NCI-H748 (cell line): ENCODE data around the gene GGTLC1.
"Not testable (repeated sequence)": the region's sequence is repeated elsewhere in the genome, so short reads cannot be mapped to it uniquely, and the experiment has no call there.

Experiments used
- DNase-seq: peaks from one replicate; lab custom pipeline; 2025; ENCODE audit not compliant: unreplicated experiment; lab: John Stamatoyannopoulos, UW

The GGTLC1 gene

DNA sequence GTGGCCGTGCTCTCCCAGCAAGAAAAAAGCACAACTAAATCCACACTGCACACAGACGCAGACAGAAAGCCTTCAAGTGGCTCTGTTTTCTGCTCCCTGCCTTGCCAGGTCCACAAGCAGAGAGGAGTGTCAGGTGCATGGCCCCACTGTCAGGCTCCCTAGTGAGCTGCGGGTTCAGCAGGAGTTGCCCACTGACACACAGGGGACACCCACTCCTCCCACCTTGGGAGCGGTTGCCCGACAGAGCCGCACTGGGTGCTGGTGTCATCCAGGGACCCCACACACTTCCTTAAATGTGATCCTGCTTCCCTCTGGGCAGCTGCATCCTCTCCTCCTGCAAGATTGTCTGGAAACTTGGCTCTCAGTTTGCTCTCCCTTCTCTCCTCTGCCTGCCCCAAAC is 6.7 kb upstream of the GGTLC1 start:
- not testable (repeated sequence) for DNase-seq

DNA sequence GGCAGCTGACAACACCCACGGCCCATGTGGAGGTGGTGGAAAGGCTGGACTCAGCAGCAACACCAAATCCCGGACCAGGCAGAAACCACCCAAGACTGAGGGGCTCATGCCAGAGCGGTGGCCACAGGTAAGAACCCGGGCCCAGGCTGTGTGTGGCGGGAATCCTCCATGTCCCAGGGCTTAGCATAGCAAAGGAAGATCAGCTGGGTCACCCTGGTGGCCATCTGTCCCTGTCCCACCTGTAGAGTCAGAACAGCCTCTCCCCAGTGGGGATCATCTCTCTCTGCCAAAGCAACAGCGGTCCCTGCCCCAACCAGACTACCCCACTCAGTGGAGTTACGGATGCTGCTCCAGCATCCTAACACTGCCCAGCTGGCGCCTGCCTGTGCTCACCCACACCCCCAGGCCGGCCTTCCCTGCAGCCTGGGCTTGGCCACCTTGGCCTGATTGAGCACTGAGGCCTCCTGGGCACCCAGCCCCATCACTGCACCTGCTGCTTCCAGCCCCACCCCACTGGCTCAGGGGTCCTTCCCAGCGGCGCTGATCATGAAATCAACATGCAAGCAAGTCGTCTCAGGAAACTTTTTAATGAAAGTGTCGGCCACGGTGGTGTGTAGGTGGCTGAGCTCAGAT is 5.5 kb upstream of the GGTLC1 start:
- DNase-seq, result not testable (repeated sequence)

DNA sequence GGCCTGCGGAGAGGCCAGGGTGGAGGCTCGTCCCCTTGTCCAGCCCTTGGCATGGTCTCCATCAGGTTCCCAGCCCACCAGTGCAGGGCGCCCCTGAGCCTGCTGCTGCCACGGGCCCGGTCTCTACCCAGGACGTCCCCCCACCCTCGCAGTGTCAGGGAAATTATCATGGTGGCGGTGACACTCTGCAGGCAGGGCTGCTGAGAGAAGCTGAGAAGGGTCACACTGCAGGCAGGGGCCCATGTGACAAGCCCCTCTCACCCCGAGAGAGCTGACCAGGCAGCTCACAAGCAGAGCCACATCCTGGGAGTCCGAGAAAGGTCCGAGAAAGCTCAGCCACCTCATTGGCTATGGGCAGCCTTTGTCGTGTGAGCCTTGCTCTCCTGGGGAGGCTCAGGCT is 4.9 kb upstream of the GGTLC1 start:
- not testable (repeated sequence) for DNase-seq

DNA sequence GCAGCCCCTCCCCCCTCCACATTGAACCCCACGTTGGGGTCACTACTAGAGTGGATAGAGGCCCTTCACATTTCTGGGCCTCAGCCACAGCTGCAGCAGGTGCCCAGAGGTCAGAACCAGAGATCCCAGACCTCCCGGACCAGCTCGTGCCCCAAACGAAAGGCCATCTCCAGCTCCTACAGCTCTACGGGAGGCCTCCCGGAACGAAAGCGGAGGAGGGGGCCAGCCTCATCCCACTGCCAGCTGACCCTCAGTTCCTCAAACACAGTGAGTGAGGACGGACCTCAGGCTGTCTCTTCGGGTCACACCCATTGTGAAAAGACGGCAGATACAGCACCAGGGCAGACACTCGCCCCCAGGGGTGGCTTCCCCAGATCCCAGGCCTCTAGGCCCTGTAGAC is 1.7 kb upstream of the GGTLC1 start:
- not testable (repeated sequence) for DNase-seq

DNA sequence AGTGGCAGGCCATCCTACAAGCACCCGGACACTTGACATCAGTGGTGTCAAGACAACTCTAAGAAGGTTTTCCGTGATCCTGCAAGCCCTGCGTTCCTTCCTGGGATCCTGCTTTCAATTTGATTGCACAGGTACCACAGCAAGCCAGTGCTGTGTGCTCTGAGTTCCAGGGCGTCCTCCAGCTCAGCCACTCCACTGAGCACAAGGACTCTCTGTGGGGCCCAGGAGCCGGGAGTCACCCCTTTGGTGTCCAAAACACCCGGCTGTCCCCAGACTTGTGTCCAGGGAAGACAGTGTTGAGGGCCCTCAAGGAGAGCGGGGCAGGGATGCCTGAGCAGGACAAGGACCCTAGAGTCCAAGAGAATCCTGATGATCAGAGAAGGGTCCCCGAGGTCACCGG is 387 bp upstream of the GGTLC1 start:
- not testable (repeated sequence) for DNase-seq

DNA sequence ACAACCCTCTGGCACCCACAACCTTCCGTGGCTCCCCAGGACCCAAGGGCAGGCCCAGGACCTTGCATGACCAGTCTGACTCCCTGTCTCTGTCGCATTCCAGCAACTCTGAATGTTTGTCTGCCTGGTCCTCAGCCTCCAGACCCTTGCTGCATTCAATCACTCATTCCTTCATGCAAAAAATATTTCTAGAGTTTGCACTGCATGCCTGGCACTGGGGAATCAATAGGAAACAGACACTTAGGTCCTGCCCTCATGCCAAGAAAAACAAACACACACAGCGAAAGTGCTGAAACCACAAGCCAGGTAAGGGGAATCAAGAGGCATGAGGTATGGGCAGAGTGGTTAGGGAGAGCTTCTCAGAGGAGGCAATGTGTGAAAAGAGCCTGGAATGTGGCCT is 1.9 kb downstream of the GGTLC1 start:
- not testable (repeated sequence) for DNase-seq

DNA sequence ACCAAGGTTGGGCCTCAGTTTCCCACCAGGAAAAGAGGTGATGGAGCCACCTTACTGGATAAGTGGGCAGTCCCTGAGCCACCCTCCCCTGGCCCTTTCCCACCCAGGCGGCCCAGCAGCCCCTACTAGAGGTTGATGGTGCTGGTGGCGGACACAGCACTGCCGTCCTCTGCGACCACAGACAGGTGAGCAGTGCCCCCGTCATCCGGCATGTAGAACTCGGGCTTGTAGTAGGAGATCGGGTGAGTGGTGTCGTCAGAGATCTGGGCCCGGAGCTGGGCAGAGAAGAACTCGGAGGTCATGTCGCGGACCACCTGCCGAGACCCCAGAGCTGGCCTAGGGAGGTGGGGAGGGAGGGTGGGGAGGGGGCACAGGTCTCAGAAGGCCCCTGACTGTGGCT is 2.3 kb downstream of the GGTLC1 start:
- DNase-seq, result not testable (repeated sequence)

DNA sequence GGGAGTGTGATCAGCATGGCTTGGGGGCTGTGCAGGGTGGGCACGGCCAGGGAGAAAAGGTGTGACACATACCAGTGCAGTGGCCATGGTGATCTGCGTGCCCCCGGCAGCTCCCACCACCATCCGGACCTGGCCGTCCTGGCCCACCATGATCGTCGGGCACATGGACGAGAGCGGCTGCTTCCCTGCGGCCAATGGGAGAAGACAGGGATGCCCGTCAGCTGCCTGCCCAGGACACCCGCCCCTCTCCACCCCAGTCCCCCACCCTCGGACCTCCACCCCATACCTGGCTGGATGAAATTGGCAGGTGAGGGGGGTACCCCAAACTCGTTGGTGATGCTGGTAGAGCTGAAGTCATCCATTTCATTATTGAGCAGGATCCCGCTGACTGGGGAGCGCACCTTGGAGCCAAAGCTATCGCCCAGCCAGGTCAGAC is 2.8 kb downstream of the GGTLC1 start:
- not testable (repeated sequence) for DNase-seq

DNA sequence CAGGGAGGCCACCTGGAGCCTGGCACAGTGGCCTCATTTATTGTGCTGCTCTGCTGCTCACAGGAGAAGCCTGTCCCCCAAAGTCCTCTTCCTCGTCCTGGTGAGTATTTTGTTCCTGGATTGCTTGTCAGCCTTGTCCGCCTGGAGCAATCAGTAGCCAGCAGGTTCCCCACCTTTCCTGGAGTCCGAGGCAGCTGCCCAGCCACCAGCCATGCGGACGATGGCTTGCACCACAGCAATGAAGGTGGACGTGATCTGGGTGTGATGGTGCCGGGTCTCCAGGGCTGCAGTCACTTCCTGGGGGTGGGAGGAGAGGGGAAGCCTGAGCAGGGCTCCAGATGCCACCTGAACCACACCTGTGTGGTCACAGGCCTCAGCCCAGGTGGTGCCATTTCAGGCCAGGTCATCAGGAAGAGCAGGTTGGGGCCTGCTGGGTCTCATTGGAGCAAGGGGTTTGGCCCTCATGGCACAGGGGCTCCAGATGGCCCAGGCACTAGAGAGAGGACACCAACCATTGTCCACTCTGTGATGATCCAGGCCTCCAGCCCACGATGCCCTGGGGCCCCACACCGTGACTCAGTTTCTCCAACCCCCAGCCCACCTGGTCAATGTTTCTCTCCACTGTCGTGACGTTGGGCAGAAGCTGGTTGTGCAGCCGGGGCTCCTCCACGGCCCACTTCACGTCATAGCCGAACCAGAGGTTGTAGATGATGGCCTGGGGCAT is 3.4 kb downstream of the GGTLC1 start:
- not testable (repeated sequence) for DNase-seq

DNA sequence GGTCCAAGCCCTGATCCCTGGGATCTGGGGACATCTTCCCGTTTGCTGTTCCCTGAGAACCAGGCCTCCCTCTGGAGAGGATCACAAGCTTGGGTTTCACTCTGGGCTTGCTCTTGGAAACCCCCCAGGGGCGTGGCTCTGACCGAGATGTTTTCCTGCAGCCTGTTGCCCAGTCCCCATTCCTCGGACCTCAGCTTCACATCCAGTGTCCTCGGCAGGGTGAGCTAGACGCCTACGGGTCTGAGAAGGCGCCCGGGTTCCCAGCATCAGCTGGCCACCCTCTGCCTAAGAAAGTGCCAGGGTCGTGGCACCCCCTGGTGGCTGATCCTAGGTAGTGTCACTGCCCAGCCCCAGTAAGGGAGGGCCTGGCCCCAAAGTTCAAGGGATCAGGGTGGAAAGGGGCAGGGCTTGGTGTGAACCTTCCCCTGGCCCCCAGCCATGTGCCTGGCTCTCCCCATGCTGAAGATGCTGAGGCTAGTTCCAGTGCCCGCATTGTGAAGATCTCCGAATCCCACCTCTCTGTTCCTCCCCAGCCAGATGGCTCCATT is 4.0 kb downstream of the GGTLC1 start:
- DNase-seq, result not testable (repeated sequence)

DNA sequence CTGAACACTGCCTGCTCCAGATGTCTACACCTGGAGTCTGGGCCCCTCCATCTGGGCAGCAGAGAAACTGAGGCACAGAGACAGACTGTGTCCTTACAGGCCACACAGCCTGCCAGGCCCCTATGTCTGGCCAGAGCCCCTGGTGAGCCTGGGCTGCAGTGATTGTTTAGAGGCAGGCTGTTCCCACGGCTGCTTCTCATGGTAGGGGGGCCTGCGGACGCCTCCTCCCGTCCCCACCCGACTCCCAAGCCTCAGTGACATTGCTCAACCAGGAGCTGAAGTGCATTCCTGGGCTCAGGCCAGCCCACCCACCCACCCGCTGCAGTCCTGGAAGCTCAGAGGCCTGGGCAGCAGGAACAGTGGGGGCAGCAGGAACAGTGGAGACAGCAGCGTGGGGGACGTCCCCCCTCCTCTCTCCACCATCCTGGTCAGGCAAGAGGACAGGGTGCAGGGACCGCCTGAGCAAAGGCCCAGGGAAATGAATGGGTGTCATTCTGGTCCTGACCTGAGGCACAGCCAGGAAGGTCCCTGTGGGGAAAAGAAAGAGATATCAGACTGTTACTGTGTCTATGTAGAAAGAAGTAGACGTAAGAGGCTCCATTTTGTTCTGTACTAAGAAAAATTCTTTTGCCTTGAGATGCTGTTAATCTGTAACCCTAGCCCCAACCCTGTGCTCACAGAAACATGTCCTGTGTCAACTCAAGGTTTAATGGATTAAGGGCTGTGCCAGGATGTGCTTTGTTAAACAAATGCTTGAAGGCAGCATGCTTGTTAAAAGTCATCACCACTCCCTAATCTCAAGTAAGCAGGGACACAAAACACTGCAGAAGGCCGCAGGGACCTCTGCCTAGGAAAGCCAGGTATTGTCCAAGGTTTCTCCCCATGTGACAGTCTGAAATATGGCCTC is 6.2 kb downstream of the GGTLC1 start:
- DNase-seq, result not testable (repeated sequence)

DNA sequence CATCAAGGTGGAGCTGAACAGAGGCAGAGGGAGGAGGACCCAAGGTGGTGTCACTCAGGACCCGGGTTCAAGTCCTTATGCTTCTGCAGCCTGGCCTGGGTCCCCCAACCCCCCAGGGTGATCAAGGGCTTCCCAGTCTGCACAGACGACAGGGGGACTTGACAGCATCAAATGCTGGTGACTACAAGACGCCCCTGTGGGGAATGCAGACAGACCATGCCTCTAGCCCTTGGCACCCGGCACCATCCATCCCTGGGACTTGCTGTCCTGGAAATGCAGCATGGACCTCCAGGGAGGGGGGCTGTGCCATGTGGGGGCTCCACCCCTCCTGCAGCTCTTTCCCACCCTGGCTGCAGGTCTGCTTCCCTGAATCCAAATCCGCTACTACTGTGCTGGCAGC is 7.1 kb downstream of the GGTLC1 start:
- DNase-seq, result not testable (repeated sequence)

DNA sequence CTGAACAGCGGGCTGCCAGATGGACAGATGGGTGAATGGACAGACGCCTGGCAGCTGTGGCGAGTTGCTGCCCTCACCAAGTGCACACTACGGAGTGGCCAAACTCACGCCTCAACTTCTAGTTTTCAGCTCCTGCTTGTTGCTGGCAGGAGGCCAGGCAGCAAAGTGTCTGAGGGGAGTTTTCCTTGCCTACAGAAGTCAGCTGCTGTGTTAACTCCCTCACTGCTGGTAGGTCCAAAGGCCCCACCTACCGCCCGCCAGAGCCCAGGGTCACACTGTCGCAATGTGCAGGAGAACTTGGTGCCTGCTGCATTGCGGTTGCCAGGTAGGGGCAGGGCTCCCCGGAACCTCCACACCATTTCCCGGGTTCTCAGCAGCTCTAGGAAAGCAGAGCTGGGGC is 7.6 kb downstream of the GGTLC1 start:
- DNase-seq, result not testable (repeated sequence)

DNA sequence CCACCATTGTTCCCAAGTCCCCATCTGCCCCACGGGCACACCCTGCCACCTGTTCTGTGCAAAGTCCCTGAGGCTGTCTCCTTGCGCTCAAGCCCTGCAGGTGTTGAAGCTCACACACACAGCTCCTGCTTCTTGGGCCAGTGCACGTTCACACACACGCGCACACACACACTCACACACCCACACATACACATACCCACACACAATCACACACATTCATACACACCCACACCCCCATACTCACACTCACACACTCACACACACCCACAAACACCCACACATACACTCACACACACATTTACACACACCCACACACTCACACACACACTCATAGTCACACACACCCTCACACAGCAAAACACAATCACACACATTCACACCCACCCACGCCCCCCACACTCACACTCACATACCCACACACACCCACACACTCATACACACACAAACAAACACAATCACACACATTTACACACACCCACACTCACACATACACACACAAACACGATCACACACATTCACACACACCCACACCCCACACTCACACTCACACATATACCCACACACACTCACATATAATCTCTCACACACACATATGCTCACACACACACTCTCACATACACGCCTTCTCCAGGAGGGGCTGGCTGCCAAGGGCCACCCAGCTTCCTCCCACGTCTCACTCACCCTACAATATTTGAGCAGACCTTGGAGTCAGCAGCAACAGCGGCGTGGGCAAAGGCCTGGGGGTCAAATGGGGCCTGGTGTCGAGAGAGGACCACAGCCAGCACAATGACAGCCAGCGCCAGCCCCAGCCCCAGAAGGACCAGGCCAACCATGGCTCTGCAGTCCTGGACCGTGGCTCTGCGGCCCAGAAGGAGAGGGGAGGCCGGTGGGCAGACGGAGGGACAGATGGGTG is 8.4 kb downstream of the GGTLC1 start:
- DNase-seq, result not testable (repeated sequence)

DNA sequence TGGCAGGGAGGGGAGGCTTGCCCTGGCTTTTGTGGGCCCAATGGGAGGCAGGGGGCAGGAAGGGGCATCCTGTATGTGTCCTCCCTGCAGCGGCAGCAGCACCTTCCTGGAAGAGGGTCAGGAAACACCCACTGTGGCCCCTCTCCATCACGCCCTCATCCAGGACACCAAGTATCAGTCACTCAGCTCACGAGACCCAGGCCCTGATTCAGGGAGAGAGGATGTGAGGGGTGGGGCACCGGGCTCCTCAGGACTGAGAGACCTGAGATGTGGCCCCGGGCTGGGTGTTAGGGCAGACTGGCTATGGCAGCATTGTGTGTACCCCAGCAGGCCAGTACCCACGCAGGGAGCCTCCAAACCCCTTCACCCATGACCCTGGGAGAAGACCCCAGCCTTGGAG is 9.2 kb downstream of the GGTLC1 start:
- DNase-seq, result not testable (repeated sequence)

DNA sequence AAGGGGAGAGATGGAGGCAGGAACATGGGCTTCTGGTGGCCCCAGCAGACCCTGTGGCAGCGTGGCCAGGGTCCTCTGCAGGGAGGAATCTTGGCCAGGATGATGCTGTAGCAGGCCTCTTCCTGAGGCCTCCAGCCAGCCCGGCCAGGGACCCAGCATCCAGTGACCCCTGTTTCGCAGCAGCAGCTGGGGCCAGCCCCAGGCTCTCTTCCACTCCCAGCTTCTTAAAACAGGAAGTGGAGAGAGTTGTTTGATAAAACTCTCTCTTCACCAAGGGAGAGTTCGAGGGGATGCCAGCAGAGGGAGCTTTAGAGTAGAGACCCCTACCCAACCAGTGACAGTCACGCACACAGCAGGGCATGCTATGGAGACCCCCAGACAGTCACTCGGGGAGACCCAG is 10.1 kb downstream of the GGTLC1 start:
- not testable (repeated sequence) for DNase-seq

DNA sequence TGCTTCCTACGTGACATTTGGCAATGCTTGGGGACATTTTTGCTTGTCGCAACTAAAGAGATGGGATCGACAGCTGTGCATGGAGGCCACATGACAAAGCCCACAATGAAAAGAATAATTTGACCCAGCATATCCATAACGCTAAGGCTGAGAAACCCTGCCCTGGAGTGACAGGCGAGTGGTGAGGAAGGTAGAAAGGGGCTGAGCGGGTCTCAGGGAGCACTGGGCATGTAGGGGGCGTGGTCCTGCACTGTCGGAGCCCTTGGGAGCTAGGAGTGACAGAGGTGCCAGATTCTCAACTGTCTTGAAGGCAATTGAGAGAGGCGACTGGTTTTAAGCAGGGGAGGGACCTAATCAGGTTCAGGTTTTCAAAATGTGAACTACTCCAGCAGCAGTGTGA is 13.6 kb downstream of the GGTLC1 start:
- no peak for DNase-seq

DNA sequence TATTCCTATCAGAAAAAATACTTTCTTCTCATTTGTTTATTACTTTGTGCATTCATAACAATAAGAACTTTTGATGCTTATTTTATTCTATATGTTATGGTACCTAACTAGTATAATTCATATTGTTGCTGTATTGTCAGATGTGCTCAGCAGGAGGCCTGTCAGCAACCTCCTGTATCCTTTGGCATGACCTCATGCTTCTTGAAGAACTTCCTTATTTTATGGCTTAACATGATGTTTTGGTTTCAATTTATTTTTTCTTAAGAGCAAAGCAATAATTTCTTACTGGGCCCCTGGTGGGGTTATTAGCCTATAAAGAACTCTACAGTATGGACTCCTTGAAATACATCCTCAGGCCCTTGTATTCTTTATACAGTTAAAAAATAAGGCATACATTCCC is 17.3 kb downstream of the GGTLC1 start:
- DNase-seq, result no peak

DNA sequence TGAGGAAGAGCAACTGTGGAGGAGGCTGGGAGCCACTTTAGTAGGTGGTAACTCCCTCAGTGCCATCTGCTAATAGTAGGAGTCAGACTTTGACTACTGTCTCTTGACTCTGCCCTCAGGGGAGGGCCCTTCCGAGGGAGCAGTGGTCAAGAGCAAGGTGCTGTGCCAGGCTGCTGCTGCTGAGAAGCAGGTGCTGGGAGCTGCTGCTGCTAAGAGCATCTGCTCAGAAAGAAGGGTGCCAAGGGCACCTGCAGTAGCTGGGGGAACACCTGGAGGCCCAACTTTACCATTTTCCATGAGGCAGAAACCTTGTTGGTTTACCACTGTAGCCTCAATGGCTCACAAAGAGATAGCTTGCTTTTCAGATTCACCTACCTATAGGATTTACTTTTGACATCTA is 18.5 kb downstream of the GGTLC1 start:
- no peak for DNase-seq

DNA sequence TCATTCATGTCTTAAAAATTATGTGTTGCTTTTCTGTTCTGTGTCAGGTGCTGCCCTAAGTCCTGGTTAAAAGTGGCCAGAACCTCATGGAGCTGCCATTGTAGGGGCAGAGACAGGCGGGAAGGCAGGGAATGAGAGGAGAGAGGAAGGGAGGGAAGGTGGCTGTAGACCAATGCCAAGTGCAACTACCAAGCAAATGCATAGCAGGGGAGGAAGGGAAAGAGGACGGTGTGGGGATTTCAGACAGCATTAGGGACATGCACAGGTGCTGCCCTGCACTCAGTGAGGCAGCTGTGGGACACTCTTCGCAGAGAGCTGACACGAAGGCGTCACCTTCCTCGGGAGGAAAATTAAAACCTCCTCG is 21.0 kb downstream of the GGTLC1 start:
- no peak for DNase-seq
